GM19193 (cell line): ENCODE data around the gene UIMC1.

Experiments used
- POLR2A ChIP-seq: IDR thresholded peaks from 4 replicates; pipeline ENCODE4 v1.6.1; 2011; ENCODE audit not compliant: insufficient read depth, insufficient read length; ENCODE audit errors: extremely low read depth

The UIMC1 gene

DNA sequence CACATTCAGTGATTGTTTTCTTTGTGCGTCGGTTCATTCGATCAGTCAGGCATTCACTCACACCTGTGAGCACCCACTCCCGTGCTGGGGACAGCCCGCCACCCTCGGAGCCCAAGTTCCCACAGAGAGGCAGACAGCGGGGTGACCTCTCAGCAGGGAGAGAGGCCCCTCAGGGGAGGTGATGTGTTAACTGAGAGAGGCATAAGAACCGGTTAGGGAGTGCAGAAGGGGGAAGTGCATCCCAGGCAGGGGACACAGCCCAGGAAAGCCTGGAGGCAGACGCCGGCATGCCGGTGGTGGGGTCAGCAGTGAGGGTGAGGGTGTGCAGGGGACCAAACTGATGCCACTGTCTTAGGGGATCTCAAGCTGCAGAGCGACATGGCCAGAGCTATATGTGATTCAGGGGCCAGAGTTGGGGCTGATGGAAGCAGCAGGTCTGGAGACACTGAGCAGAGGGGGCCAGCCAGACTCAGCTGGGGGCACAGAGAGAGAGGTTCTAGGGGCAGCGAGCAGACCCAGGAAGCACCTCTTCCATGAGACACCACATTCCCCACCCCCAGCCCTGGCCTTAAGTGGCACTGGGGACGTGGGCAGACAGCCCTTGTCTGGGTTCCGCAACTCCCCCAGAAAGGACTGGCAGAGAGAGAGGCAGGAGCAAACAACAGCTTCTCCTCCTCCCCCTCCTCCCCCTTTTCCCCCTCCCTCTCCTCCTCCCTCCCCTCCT lies 143.4 kb downstream of the UIMC1 start:
- no peak for TF ChIP-seq POLR2A

DNA sequence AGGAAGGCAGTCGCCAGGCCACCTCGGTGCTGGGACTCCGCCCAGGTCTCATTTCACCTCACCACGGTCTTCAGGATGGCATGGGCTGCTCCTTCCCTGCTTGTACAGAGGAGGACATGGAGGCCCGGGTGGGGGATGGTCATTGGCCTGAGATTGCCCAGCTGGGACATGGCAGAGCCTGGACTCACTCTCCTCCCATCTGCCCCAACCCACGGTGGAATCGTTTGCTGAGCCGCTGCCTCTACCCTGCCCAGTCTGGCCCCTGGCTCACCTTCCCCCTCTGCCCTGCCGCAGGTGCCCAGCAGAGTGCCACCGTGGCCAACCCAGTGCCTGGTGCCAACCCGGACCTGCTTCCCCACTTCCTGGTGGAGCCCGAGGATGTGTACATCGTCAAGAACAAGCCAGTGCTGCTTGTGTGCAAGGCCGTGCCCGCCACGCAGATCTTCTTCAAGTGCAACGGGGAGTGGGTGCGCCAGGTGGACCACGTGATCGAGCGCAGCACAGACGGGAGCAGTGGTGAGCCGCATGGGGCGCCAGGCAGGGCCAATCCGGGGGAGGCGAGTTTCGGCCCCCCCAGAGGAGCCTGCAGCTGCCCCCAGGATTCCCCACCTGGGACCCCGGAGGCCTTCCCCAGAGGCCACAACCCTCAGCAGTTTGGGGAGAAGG lies 144.1 kb downstream of the UIMC1 start:
- no peak for TF ChIP-seq POLR2A

DNA sequence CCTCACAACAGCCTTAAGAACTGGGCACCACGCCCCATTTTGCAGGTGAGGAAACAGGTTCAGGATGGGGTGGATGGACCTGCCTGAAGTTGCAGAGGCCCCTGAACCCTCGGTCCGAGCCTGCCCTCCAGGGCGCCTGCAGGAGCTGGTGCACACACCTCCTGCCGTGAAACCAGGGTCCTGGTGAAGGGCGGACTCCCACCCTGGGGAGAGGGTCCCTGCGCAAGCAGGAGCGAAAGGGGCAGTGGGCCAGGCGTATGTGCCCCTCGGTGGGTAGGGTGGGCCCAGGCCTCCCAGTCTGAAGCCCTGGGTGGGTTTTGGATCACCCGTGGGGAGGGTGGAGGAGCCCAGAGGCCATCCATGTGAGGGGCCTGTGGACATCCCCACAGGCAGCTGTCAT lies 145.3 kb downstream of the UIMC1 start:
- no peak for TF ChIP-seq POLR2A

DNA sequence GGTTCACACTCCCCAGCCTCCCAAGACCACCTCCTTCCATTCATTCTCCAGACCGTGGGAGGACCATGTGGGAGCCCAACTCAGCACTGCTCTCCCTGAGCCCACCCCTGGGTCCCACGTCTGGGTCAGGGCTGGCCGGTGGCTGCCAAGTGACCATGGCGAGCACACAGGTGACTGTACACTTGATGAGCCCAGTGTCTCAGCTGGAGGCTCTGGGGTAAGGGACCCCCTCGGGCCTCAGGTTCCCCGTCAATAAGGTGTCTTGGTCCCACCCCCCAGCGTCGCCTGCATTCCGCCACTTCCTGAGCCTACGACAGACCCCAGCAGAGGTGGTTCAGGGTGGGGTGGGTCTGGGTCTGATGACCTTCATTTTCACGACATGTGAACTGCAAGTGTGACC lies 146.2 kb downstream of the UIMC1 start:
- no peak for TF ChIP-seq POLR2A

DNA sequence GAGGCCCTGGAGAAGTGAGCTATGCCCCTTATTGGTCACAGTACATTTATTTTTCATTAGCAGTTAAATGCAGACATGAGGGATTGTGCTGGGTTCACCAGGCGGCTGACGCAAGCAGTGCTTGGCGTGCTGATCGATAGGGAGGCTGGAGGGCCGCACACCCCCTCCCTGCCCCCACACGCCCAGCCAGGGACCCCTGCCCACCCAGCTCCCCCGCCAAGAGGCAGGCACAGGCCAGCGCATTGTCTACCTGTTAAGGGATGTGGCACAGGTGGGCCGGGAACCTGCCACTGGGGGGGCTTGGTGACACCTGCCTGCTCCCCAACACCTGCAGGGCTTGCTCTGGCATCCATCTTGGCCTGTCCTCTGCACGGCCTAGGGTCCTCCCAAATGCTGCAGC lies 146.7 kb downstream of the UIMC1 start:
- no peak for TF ChIP-seq POLR2A

DNA sequence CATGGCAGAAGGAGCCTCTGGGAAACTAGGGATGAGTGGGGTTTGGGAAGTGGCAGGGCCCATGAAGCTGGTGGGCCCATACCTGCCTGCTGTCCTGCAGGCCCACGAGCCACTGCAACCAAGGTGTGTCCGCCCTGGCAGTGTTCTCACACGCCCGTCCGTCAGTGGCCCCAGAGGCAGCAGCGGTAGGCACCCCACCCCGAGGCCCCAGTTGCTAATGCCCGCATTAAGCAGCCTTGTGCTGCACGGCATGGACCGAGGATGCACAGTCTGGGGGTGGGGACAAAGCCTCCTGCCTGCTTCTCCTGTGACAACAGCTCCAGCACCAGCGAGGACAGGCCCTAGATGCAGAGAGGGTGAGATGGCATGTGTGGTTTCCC lies 148.7 kb downstream of the UIMC1 start:
- no peak for TF ChIP-seq POLR2A

DNA sequence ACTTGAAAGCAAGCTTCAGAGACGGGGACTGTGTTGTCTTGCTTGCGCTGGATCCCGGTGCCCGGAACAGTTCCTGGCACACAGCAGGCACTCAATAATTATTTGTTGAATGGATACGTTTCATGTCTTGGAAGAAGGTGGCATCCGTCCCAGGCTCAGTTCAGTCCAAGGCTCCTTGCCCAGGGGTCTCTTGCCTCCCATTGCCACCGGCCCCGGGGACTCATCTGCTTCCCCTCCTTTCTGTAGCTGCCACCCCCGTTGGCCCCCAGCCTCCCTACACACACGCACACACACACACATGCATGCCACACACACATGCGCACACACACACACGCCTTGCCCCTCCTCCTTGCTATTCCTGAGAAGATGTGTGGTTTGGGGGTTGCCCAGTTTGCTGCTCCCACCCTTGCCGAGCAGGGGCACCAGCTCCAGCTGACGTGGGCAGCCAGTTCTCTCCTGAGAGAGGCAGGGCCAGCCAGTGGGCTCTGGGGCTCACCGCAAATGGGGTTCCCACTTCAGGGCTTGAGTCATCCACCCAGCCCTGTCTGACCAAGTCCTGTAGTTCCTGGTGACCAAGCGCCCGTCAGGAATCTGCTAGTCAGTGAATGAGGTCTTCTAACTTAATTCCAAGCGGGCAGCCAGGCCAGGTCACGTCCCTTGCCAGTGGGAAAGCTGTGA lies 149.2 kb downstream of the UIMC1 start:
- no peak for TF ChIP-seq POLR2A

DNA sequence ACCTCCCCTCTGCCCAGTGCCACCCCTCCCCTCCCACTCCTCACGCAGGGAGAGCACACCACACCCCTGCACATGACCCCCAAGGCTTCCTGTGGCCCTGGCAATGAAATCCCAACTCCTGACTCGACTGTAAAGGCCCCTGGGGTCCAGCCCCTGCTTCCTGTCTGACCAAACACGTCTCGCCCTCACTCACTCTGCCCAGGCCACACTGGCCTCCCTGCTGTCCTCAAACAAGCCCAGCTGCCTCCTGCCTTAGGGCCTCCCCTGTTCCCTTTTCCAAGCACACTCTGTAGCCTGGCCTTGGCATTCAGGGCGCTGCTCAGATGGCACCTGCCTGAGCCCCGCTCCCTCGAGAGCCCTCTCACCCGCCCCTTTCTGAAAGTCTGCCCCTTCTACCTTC lies 149.8 kb downstream of the UIMC1 start:
- no peak for TF ChIP-seq POLR2A

DNA sequence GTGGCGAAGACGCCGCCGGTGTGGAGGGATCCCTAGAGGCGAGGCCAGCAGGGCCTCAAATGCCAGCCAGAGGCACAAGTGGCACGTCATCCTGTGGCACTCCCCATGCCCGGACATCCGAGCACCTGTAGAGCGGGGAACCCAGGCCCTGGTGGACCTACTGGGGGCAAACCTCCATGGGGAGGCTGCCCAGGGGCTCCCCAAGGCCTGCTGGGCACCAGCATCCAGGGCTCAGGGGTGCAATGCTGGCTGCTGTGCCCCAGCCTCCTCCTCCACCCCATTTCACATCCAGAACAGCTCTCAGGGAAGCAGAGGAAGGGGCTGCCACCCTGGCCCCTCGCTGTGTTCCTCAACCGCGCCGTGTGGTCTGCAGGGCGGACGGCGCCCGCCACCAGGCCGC lies 151.0 kb downstream of the UIMC1 start:
- no peak for TF ChIP-seq POLR2A
